Measurements from ENCODE around the gene TRAPPC2L. TPM values are rescaled to one million over a fixed set of nuclear protein-coding genes. Genes with fewer than 3 reads are reported as not detected.

TRAPPC2L gene
- 10 to 100 TPM; 58.3 to 59.8 TPM for total RNA-seq
- polyA plus RNA-seq (ENCODE audit: insufficient read depth, low read depth, low replicate concordance): 216 TPM
- long read RNA-seq, donor 1, transcript TRAPPC2L-201 (5 exons, 2,215 nt): major isoform, 15 of 51 reads
- long read RNA-seq, donor 1, partial matches to known transcripts: 0 of 51 reads
- long read RNA-seq, donor 1, other reads (novel, unspliced or antisense): 30 of 51 reads
- long read RNA-seq, donor 2, transcript TRAPPC2L-201 (5 exons, 2,215 nt): major isoform, 9 of 40 reads
- long read RNA-seq, donor 2, partial matches to known transcripts: 0 of 40 reads
- long read RNA-seq, donor 2, other reads (novel, unspliced or antisense): 27 of 40 reads

GRCh38 chr16:88856828-88857727, at the start of gene TRAPPC2L, which contains the start of gene GALNS:
TSS of gene TRAPPC2L (plus strand) at chr16:88857127. CDS start at chr16:88857151, 24 bp downstream.
TSS of gene GALNS (minus strand) at chr16:88856947. CDS start at chr16:88856877, 70 bp downstream.
- Histone ChIP-seq H3K36me3 (ENCODE audit: low read depth, missing control alignments) (no peaks in the 10 kb centered on the region), H3K27ac (peak within 1 kb of the TSS; percentile 83 to 88), H3K27me3 (no peaks in the 10 kb centered on the region), H3K4me1 (peaks cover 37% of the 10 kb centered on the region), H3K9me3 (no peaks in the 10 kb centered on the region), H3K4me3 (peak within 1 kb of the TSS; percentile 84 to 92)
- intact Hi-C loops (cut with DNase I; ENCODE audit: low total_unique reads): no loop called here
- WGBS, 2 donors: 0 to 1% methylated on average over 14 to 70 of the region's 87 CpGs
- TF ChIP-seq CTCF (IDR thresholded peaks at IDR 0.05) (peak in 1 of 3 experiments; percentile 18), POLR2A (IDR thresholded peaks at IDR 0.05) (peak; percentile 31)
- DNase-seq: peak; percentile 100

- TF ChIP-seq CTCF (IDR thresholded peaks at IDR 0.05) (no peak), POLR2A (IDR thresholded peaks at IDR 0.05) (no peak)
- intact Hi-C loops (cut with DNase I; ENCODE audit: low total_unique reads): no loop called here
- Histone ChIP-seq H3K9me3 (no peaks in the 10 kb centered on the region), H3K36me3 (ENCODE audit: low read depth, missing control alignments) (no peaks in the 10 kb centered on the region), H3K27ac (no peak overlapping the region), H3K4me3 (no peak overlapping the region), H3K4me1 (peaks cover 32% of the 10 kb centered on the region), H3K27me3 (no peaks in the 10 kb centered on the region)
- 76 to 87% methylated on average over 7 to 24 of the region's 24 CpGs for WGBS, 2 donors
- DNase-seq: no peak
These were observed 49.7 kb upstream of the TRAPPC2L start for GRCh38 chr16:88807142-88807625.

GRCh38 chr16:88807626-88808453, 49.1 kb upstream of the TRAPPC2L start:
- WGBS, 2 donors: 83 to 94% methylated on average over 16 to 25 of the region's 26 CpGs
- H3K9me3 ChIP-seq: no peaks in the 10 kb centered on the region
- no peaks in the 10 kb centered on the region for H3K36me3 ChIP-seq (ENCODE audit: low read depth, missing control alignments)
- peaks cover 33% of the 10 kb centered on the region for H3K4me1 ChIP-seq
- DNase-seq: no peak
- intact Hi-C loops (cut with DNase I; ENCODE audit: low total_unique reads): no loop called here
- H3K27ac ChIP-seq: no peak overlapping the region
- H3K27me3 ChIP-seq: no peaks in the 10 kb centered on the region
- no peak for TF ChIP-seq CTCF (IDR thresholded peaks at IDR 0.05)
- H3K4me3 ChIP-seq: no peak overlapping the region

GRCh38 chr16:88809068-88809675, 47.8 kb upstream of the TRAPPC2L start:
- TF ChIP-seq CTCF (IDR thresholded peaks at IDR 0.05) (no peak), POLR2A (IDR thresholded peaks at IDR 0.05) (no peak)
- Histone ChIP-seq H3K4me3 (no peak overlapping the region), H3K36me3 (ENCODE audit: low read depth, missing control alignments) (no peaks in the 10 kb centered on the region), H3K27me3 (no peaks in the 10 kb centered on the region), H3K9me3 (no peaks in the 10 kb centered on the region), H3K27ac (no peak overlapping the region), H3K4me1 (peaks cover 33% of the 10 kb centered on the region)
- DNase-seq: no peak
- 95 to 97% methylated on average over 8 to 10 of the region's 10 CpGs for WGBS, 2 donors
- intact Hi-C loops (cut with DNase I; ENCODE audit: low total_unique reads): no loop called here
